Measurements from ENCODE around the gene WDFY2.

The WDFY2 gene

DNA sequence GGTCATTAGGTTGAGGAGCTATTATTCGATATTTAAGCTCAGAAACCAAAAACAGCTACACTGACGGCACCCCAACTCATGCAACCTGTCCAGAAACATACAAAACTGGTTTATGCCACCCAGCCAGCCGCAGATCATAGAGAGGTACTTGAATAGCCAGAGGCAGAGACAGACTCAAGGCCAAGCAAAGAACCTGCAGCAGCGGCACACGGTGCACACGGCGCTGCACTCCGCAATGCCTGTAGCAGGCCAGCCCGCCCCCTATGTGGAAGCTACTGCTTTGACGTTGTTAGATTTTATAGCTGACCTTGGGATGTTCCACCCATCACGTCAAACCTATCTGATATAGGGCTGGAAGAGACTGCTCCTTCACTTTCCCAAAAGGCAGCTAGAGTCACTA is 231.6 kb downstream of the WDFY2 start:
- H3K27ac ChIP-seq, result peak overlapping the region; percentile 62

DNA sequence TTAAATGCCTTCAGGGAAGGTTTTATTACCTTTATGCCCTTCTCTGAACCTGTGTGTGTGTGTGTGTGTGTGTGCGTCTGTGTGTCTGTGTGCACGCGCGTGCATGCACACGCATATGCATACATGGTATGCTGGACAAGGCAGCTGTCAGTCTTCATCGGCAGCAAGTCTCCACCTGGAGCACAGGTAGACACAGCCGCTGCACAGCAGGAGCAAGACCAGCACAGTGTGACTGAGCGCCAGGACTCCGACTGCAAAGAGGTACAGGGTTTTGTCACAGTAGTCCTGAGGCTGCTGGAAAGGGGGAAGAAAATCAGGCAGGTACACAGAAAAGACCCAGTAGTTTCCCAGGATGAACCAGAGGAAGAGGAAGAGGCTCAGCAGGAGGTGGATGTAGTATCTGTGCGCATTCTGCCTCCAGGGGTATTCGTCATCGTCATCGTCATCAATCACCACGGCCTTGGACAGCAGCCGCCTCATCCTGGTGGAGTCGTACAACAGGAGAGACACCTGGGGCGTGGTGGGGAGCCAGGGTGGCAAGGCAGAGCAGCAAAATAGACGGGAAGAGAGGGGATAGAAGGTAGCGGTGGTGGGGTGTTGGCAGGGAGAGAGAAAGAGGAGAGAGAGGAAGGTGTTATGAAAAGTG is 232.5 kb downstream of the WDFY2 start:
- H3K9me3 ChIP-seq, result no peaks in the 10 kb centered on the region
- H3K27me3 ChIP-seq, result no peaks in the 10 kb centered on the region
- no peak overlapping the region for H3K4me3 ChIP-seq (ENCODE audit: low read depth in 1 of 2, low read length in 1 of 2)
- H3K36me3 ChIP-seq, result peaks cover 6% of the 10 kb centered on the region
- TF ChIP-seq, protein P1, sequence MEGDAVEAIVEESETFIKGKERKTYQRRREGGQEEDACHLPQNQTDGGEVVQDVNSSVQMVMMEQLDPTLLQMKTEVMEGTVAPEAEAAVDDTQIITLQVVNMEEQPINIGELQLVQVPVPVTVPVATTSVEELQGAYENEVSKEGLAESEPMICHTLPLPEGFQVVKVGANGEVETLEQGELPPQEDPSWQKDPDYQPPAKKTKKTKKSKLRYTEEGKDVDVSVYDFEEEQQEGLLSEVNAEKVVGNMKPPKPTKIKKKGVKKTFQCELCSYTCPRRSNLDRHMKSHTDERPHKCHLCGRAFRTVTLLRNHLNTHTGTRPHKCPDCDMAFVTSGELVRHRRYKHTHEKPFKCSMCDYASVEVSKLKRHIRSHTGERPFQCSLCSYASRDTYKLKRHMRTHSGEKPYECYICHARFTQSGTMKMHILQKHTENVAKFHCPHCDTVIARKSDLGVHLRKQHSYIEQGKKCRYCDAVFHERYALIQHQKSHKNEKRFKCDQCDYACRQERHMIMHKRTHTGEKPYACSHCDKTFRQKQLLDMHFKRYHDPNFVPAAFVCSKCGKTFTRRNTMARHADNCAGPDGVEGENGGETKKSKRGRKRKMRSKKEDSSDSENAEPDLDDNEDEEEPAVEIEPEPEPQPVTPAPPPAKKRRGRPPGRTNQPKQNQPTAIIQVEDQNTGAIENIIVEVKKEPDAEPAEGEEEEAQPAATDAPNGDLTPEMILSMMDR (IDR thresholded peaks at IDR 0.05), result no peak
- H3K4me1 ChIP-seq (ENCODE audit: control insufficient read depth in 1 of 2, insufficient read depth in 1 of 2, low read depth in 1 of 2, low read length in 1 of 2), result peaks cover 87 to 93% of the 10 kb centered on the region in 2 experiments
- peak overlapping the region; percentile 62 for H3K27ac ChIP-seq

More for the DNA sequence above, 231.6 kb downstream of the WDFY2 start:
- Histone ChIP-seq H3K4me3 (ENCODE audit: low read depth in 1 of 2, low read length in 1 of 2) (no peak overlapping the region), H3K36me3 (peaks cover 9% of the 10 kb centered on the region), H3K4me1 (ENCODE audit: control insufficient read depth in 1 of 2, insufficient read depth in 1 of 2, low read depth in 1 of 2, low read length in 1 of 2) (peaks cover 78 to 84% of the 10 kb centered on the region in 2 experiments), H3K9me3 (no peaks in the 10 kb centered on the region), H3K27me3 (no peaks in the 10 kb centered on the region)
- TF ChIP-seq, protein P1 (IDR thresholded peaks at IDR 0.05), result no peak
